ENCODE results near the gene COA1. TPM values are rescaled to one million over a fixed set of nuclear protein-coding genes. Genes with fewer than 3 reads are reported as not detected.
A peak's percentile ranks its signal among the peaks of the same experiment; 100 is the strongest.
"Not testable (repeated sequence)": the region's sequence is repeated elsewhere in the genome, so short reads cannot be mapped to it uniquely, and the experiment has no call there.

The COA1 gene
- total and polyA plus RNA-seq, 2 donors (not counting 3 experiments of a cell fraction or from before 2014, with no cell fraction given): 38.1 to 55.1 TPM

DNA sequence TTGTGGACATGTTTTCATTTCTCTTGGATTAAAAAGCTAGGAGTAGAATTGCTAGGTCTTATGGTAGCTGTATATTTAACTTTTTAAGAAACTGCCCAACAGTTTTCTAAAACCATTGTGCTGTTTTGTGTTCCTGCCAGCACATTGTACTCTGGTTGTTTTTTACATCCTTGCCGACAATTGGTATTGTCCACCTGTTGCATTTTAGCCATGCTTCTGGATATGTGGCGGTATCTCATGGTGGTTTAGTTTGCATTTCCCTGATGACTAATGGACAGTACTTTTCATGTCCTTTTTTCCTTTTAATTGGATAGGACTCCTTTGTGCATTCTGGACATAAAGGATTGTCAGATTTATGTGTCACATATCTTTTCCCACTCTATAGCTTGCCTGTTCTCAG, 100.9 kb downstream of the COA1 start:
- H3K9me3 ChIP-seq (replicated peaks; ENCODE audit: control insufficient read depth, insufficient read depth, low read length): no peaks in the 10 kb centered on the region
- H3K9me1 ChIP-seq (replicated peaks; ENCODE audit: control insufficient read depth, extremely low read depth, insufficient read depth, low read length): no peaks in the 10 kb centered on the region
- DNase-seq (ENCODE audit: low read depth, low spot score): peak; percentile 16
- ChIA-PET CTCF (interaction anchor here (2.4 to 5.3 kb wide), 3 partner anchors 11 to 72 kb away, joined by 13 to 22 read pairs (median 19); partner anchors contain the start of gene STK17A), POLR2A (interaction anchor here (1.0 kb wide), 1 partner anchor 46 kb away, joined by 3 read pairs; the partner anchor contains the start of gene STK17A)
- dilution Hi-C loops (cut with MboI; ENCODE audit: extremely low pct_ligation_motif_present, low sequenced_read_pairs): no loop called here
- FAIRE-seq: no peak
- no peaks in the 10 kb centered on the region for H3K4me1 ChIP-seq (ENCODE audit: control insufficient read depth, extremely low read depth, insufficient read depth, low read length)
- TF ChIP-seq EZH2 (IDR thresholded peaks at IDR 0.05; ENCODE audit: borderline replicate concordance, low read depth, low read length, severe bottlenecking) (no peak), MYC (IDR thresholded peaks at IDR 0.05; ENCODE audit: low read depth, low read length) (no peak), POLR2A (IDR thresholded peaks at IDR 0.05; ENCODE audit: low read depth, low read length) (no peak), JUN (IDR thresholded peaks at IDR 0.05; ENCODE audit: borderline replicate concordance, insufficient read depth, insufficient read length, low read depth) (no peak), FOS (IDR thresholded peaks at IDR 0.05; ENCODE audit: borderline replicate concordance, insufficient read depth, low read length) (no peak)
- TF ChIP-seq, protein P1, sequence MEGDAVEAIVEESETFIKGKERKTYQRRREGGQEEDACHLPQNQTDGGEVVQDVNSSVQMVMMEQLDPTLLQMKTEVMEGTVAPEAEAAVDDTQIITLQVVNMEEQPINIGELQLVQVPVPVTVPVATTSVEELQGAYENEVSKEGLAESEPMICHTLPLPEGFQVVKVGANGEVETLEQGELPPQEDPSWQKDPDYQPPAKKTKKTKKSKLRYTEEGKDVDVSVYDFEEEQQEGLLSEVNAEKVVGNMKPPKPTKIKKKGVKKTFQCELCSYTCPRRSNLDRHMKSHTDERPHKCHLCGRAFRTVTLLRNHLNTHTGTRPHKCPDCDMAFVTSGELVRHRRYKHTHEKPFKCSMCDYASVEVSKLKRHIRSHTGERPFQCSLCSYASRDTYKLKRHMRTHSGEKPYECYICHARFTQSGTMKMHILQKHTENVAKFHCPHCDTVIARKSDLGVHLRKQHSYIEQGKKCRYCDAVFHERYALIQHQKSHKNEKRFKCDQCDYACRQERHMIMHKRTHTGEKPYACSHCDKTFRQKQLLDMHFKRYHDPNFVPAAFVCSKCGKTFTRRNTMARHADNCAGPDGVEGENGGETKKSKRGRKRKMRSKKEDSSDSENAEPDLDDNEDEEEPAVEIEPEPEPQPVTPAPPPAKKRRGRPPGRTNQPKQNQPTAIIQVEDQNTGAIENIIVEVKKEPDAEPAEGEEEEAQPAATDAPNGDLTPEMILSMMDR (IDR thresholded peaks at IDR 0.05; ENCODE audit: extremely low read depth in 1 of 2, insufficient read depth in 1 of 2, low read depth in 1 of 2, low read length in 2 of 2): no peak
- no peaks in the 10 kb centered on the region for H3K27me3 ChIP-seq (ENCODE audit: control insufficient read depth in 2 of 2, insufficient read depth in 2 of 2, low read length in 2 of 2)
- H3K36me3 ChIP-seq (ENCODE audit: control insufficient read depth in 2 of 2, extremely low read depth in 1 of 2, insufficient read depth in 2 of 2, low read length in 2 of 2): peaks cover 7 to 26% of the 10 kb centered on the region in 2 experiments
- intact Hi-C loops (cut with micrococcal nuclease): no loop called here
- no peaks in the 10 kb centered on the region for H4K20me1 ChIP-seq (replicated peaks; ENCODE audit: control insufficient read depth, extremely low read depth, insufficient read depth, low read length)
- no peak overlapping the region for H3K4me2 ChIP-seq (ENCODE audit: insufficient read depth, low read length)
- BruUV-seq (replicated peaks): no TSS peak
- no peak overlapping the region for H3K9ac ChIP-seq (replicated peaks; ENCODE audit: extremely low read depth, insufficient read depth, low read length)
- peaks cover 70% of the 10 kb centered on the region for H3K79me2 ChIP-seq (ENCODE audit: control insufficient read depth, insufficient read depth, low read length)
- no peak overlapping the region for H3K4me3 ChIP-seq (replicated peaks in 1 of 3; ENCODE audit: insufficient read depth in 1 of 3, low read depth in 1 of 3, low read length in 3 of 3)
- H2AFZ ChIP-seq (ENCODE audit: low read depth, low read length): no peak overlapping the region
- no peak overlapping the region for H3K27ac ChIP-seq (ENCODE audit: insufficient read depth, low read depth, low read length)

DNA sequence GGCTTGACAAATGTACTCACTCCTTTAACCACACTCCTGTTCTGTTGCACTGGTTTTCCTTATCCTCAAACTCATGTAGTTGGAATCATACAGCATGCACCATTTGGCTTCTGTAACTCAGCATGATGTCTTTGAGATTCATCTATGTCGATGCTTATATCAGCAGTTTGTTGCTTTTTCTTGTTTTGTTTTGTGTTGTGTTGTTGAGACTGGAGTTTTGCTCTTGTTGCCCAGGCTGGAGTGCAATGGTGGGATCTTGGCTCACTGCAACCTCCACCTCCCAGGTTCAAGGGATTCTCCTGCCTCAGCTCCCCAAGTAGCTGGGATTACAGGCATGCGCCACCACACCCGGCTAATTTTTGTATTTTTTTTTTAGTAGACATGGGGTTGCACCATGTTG, 101.5 kb downstream of the COA1 start:
- H3K4me3 ChIP-seq (replicated peaks in 1 of 3; ENCODE audit: insufficient read depth in 1 of 3, low read depth in 1 of 3, low read length in 3 of 3); H3K9me1 ChIP-seq (replicated peaks; ENCODE audit: control insufficient read depth, extremely low read depth, insufficient read depth, low read length); POLR2A ChIA-PET; dilution Hi-C loops (cut with MboI; ENCODE audit: extremely low pct_ligation_motif_present, low sequenced_read_pairs); H3K9ac ChIP-seq (replicated peaks; ENCODE audit: extremely low read depth, insufficient read depth, low read length); H2AFZ ChIP-seq (ENCODE audit: low read depth, low read length); BruUV-seq (replicated peaks); H3K27ac ChIP-seq (ENCODE audit: insufficient read depth, low read depth, low read length); intact Hi-C loops (cut with micrococcal nuclease); FAIRE-seq; DNase-seq (ENCODE audit: low read depth, low spot score); H4K20me1 ChIP-seq (replicated peaks; ENCODE audit: control insufficient read depth, extremely low read depth, insufficient read depth, low read length); H3K4me2 ChIP-seq (ENCODE audit: insufficient read depth, low read length); H3K27me3 ChIP-seq (ENCODE audit: control insufficient read depth in 2 of 2, insufficient read depth in 2 of 2, low read length in 2 of 2); H3K9me3 ChIP-seq (replicated peaks; ENCODE audit: control insufficient read depth, insufficient read depth, low read length); H3K4me1 ChIP-seq (ENCODE audit: control insufficient read depth, extremely low read depth, insufficient read depth, low read length): not testable (repeated sequence)
- H3K79me2 ChIP-seq (ENCODE audit: control insufficient read depth, insufficient read depth, low read length): peaks cover 74% of the 10 kb centered on the region
- CTCF ChIA-PET: interaction anchor here (2.4 to 5.3 kb wide), 3 partner anchors 11 to 72 kb away, joined by 13 to 22 read pairs (median 19); partner anchors contain the start of gene STK17A
- H3K36me3 ChIP-seq (ENCODE audit: control insufficient read depth in 2 of 2, extremely low read depth in 1 of 2, insufficient read depth in 2 of 2, low read length in 2 of 2): peaks cover 6 to 26% of the 10 kb centered on the region in 2 experiments
